IMR-90 (cell line): ENCODE measurements around the gene MYH7B.

Experiments
- CTCF ChIP-seq: conservative IDR thresholded peaks from 2 replicates; pipeline ENCODE4 v1.5.1; 2012; ENCODE audit warnings: mild to moderate bottlenecking, low read depth, low read length, improper control_type of control experiment
- MAZ ChIP-seq: IDR thresholded peaks from 2 replicates; pipeline ENCODE4 v1.6.1; 2012; ENCODE audit warnings: low read depth, mild to moderate bottlenecking, low read length, improper control_type of control experiment, moderate library complexity, borderline replicate concordance
- POLR2A ChIP-seq: IDR thresholded peaks from 2 replicates; pipeline ENCODE4 v1.6.1; 2012; ENCODE audit warnings: mild to moderate bottlenecking, low read depth, low read length
- RFX5 ChIP-seq: IDR thresholded peaks from 2 replicates; pipeline ENCODE4 v1.8.0; 2012; ENCODE audit warnings: low read depth, mild to moderate bottlenecking, low read length, moderate library complexity
- USF2 ChIP-seq: fragments of 150-350 bp; IDR thresholded peaks from 2 replicates; pipeline ENCODE4 v1.6.1; 2017; ENCODE audit warnings: mild to moderate bottlenecking, antibody characterized with exemption, low read length, low read depth

DNA sequence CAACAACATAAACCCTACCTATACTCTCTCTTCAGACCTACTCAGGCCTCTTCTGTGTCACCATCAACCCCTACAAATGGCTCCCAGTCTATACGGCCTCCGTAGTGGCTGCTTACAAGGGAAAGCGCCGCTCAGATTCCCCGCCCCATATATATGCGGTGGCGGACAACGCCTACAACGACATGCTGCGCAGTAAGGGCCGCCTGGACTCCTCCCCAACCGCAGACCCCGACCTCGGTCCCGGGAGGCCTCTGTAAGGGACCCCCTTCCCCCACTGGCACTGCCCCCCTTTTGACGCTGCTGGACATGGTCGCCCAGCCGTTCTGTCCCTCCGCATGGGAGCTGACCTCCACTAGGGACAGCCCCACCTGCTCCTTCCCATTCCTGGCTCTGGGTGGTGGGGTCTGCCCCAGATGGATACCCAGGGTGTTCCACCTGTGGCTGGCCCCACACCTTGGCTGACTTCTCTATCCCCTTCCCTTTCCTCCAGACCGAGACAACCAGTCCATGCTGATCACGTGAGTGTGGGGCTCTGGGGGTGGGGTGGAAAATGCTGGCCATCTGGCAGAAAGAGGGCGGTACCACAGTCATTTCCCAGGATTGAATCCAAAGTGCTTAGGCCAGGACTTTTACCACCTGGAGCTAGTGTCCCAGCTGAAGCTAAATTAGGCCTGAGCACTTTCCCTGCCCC, 25.0 kb downstream of the MYH7B start:
- TF ChIP-seq RFX5 = no peak
- TF ChIP-seq CTCF = no peak
- TF ChIP-seq USF2 = peak; percentile 27; the same call in 1 of the 2 replicates
- no peak for TF ChIP-seq POLR2A
- no peak for TF ChIP-seq MAZ
